Panc1 (cell line): ENCODE results near the gene EPHA6. TPM values are rescaled to one million over a fixed set of nuclear protein-coding genes. Genes with fewer than 3 reads are reported as not detected.
"Not testable (repeated sequence)": the region's sequence is repeated elsewhere in the genome, so short reads cannot be mapped to it uniquely, and the experiment has no call there.

Experiments
- ATAC-seq: fragments of 200-7000 bp; cut with Tn5 transposase; 2 replicates; pipeline ENCODE4 v1.9.1; 2020; ENCODE audit warnings: mild to moderate bottlenecking, moderate library complexity
- BruUV-seq: library from RNA; stranded (reverse); fragments of 400-500 nt; replicated peaks from 2 replicates; lab custom pipeline; 2021; lab: Mats Ljungman, UMichigan
- CTCF ChIA-PET: fragments of 300-600 bp; sonication (Branson Sonifier 250); formaldehyde crosslinking; loops from one replicate; lab custom pipeline; 2022; ENCODE audit warnings: antibody characterized with exemption; lab: Charles Lee
- POLR2A ChIA-PET: fragments of 300-600 bp; sonication (Branson Sonifier 250); formaldehyde crosslinking; loops from one replicate; lab custom pipeline; 2022; ENCODE audit warnings: antibody characterized with exemption; lab: Charles Lee
- DNase-seq: peaks from one replicate; pipeline ENCODE4 v3.0.0-alpha.2; 2010; ENCODE audit warnings: low read depth, low spot score
- H3K27ac ChIP-seq: 2 replicates; pipeline ENCODE4 v1.5.1; 2011; ENCODE audit warnings: mild to moderate bottlenecking, low read length, inconsistent platforms
- H3K27me3 ChIP-seq: fragments of 200-500 bp; sonication (Bioruptor generic); 2 replicates; pipeline ENCODE4 v1.6.0; 2014; ENCODE audit warnings: low read length, inconsistent platforms; ENCODE audit not compliant: control insufficient read depth, insufficient read depth
- H3K36me3 ChIP-seq: fragments of 200-500 bp; sonication (Bioruptor generic); 2 replicates; pipeline ENCODE4 v1.5.1; 2014; ENCODE audit warnings: inconsistent platforms, mild to moderate bottlenecking, low read length, moderate library complexity; ENCODE audit not compliant: control insufficient read depth, insufficient read depth
- H3K4me1 ChIP-seq: 2 replicates; pipeline ENCODE4 v1.5.1; 2011; ENCODE audit warnings: inconsistent platforms, mild to moderate bottlenecking, low read length, moderate library complexity; ENCODE audit not compliant: control insufficient read depth, insufficient read depth
- H3K4me3 ChIP-seq, 2 experiments: 2 replicates each; pipeline ENCODE4 v1.5.1; 2011 to 2012; ENCODE audit warnings: low read depth in 2 of 2, low read length in 2 of 2, mild to moderate bottlenecking in 2 of 2, inconsistent platforms in 1 of 2, moderate library complexity in 1 of 2
- H3K9me3 ChIP-seq: fragments of 200-500 bp; sonication (Bioruptor generic); 2 replicates; pipeline ENCODE4 v1.5.1; 2014; ENCODE audit warnings: low read depth, mild to moderate bottlenecking, inconsistent platforms, low read length, moderate library complexity; ENCODE audit not compliant: control insufficient read depth, insufficient read depth
- CTCF ChIP-seq: fragments of 450-650 bp; IDR thresholded peaks from 2 replicates; pipeline ENCODE4 v1.5.1; 2017; ENCODE audit warnings: mild to moderate bottlenecking
- POLR2AphosphoS5 ChIP-seq: IDR thresholded peaks from 2 replicates; pipeline ENCODE4 v1.6.1; 2012; ENCODE audit warnings: mild to moderate bottlenecking, low read depth, low read length, moderate library complexity
- REST ChIP-seq, 2 experiments: IDR thresholded peaks; 2 replicates each; pipeline ENCODE4 v1.6.1; 2011 to 2012; ENCODE audit warnings: low read depth in 2 of 2, control low read depth in 1 of 2, low read length in 1 of 2, mild to moderate bottlenecking in 1 of 2, moderate library complexity in 1 of 2; ENCODE audit not compliant: insufficient read depth in 1 of 2
- SIN3A ChIP-seq: IDR thresholded peaks from 2 replicates; pipeline ENCODE4 v1.6.1; 2012; ENCODE audit warnings: low read depth, mild to moderate bottlenecking, low read length, moderate library complexity, borderline replicate concordance; ENCODE audit not compliant: insufficient read depth
- TCF7L2 ChIP-seq: IDR thresholded peaks from 2 replicates; pipeline ENCODE4 v1.6.1; 2011; ENCODE audit warnings: mild to moderate bottlenecking, low read depth, low read length, inconsistent platforms
- in situ Hi-C: cut with HindIII; loops from 2 replicates; pipeline ENCODE4 v1.10.0; 2016; ENCODE audit warnings: low sequenced_read_pairs, low pct_unique_long_range_greater_than_20kb
- intact Hi-C: fragments of 100-400 bp; cut with micrococcal nuclease; formaldehyde crosslinking; loops from one replicate; pipeline ENCODE4 v1.10.0; 2022; ENCODE audit not compliant: unreplicated experiment
- total RNA-seq: library from RNA; stranded (reverse); gene quantifications from one replicate; pipeline ENCODE4 v1.2.1, GENCODE V29; 2021; ENCODE audit not compliant: unreplicated experiment

The EPHA6 gene
- total RNA-seq, 1 experiment from 2014 or later = 0.57 TPM

- intact Hi-C loops = no loop called here
Measured at GRCh38 chr3:96915445-96915844, 101.1 kb downstream of the EPHA6 start.

GRCh38 chr3:96931119-96931862 lies 116.9 kb downstream of the EPHA6 start:
- no peaks in the 10 kb centered on the region for H3K36me3 ChIP-seq
- intact Hi-C loops (no loop called here), in situ Hi-C loops (no loop called here)
- no peaks in the 10 kb centered on the region for H3K4me1 ChIP-seq
- ATAC-seq (no peak), DNase-seq (no peak)
- no peak for TF ChIP-seq TCF7L2
- CTCF ChIA-PET = no interaction called here
- H3K9me3 ChIP-seq = no peaks in the 10 kb centered on the region
- POLR2A ChIA-PET = no interaction called here
- H3K4me3 ChIP-seq = no peak overlapping the region
- H3K27me3 ChIP-seq = no peaks in the 10 kb centered on the region
- no peak overlapping the region for H3K27ac ChIP-seq
- BruUV-seq = no TSS peak

More at GRCh38 chr3:96915445-96915844, 101.1 kb downstream of the EPHA6 start:
- Histone ChIP-seq H3K27me3 (no peaks in the 10 kb centered on the region), H3K4me3 (no peak overlapping the region), H3K4me1 (no peaks in the 10 kb centered on the region), H3K27ac (no peak overlapping the region), H3K36me3 (no peaks in the 10 kb centered on the region), H3K9me3 (no peaks in the 10 kb centered on the region; the same call in 1 of the 2 replicates)
- ChIA-PET CTCF (no interaction called here), POLR2A (no interaction called here)
- in situ Hi-C loops = no loop called here
- no peak for DNase-seq
- TF ChIP-seq SIN3A = no peak
- no peak for TF ChIP-seq TCF7L2
- TF ChIP-seq POLR2AphosphoS5 = no peak
- TF ChIP-seq REST (IDR thresholded peaks at IDR 0.05; ENCODE audit: insufficient read depth in 1 of 2, low read depth in 2 of 2, low read length in 1 of 2) = no peak
- TF ChIP-seq CTCF = no peak
- BruUV-seq = no TSS peak
- no peak for ATAC-seq

GRCh38 chr3:96942131-96942530 lies 127.7 kb downstream of the EPHA6 start:
- DNase-seq, intact Hi-C loops, H3K4me3 ChIP-seq, H3K36me3 ChIP-seq, H3K4me1 ChIP-seq, H3K27ac ChIP-seq, BruUV-seq, ATAC-seq, POLR2A ChIA-PET, H3K27me3 ChIP-seq, H3K9me3 ChIP-seq, CTCF ChIA-PET, in situ Hi-C loops: not testable (repeated sequence)
